ENCODE measurements around the gene CELF3.

GRCh38 chr1:151706464-151707415, 9.9 kb downstream of the CELF3 start:
- TF ChIP-seq BHLHE40 (IDR thresholded peaks at IDR 0.05; ENCODE audit: borderline replicate concordance) (no peak), ZNF384 (IDR thresholded peaks at IDR 0.05) (no peak), LEF1 (IDR thresholded peaks at IDR 0.05; ENCODE audit: borderline replicate concordance) (no peak), ELF4 (IDR thresholded peaks at IDR 0.05) (no peak), TARDBP (IDR thresholded peaks at IDR 0.05) (no peak), ARNT (IDR thresholded peaks at IDR 0.05) (no peak), FOXM1 (IDR thresholded peaks at IDR 0.05; ENCODE audit: borderline replicate concordance) (no peak), FOXA1 (IDR thresholded peaks at IDR 0.05) (no peak), SP1 (IDR thresholded peaks at IDR 0.05) (no peak)
